HG03575 (cell line): ENCODE measurements around the gene CREB5.

ENCODE experiments used
- ATAC-seq: cut with Tn5 transposase; IDR thresholded peaks from one replicate; pipeline ENCODE4 v1.9.1; 2021; ENCODE audit not compliant: unreplicated experiment, insufficient number of reproducible peaks, low FRiP score; ENCODE audit errors: extremely low read depth

The CREB5 gene

DNA sequence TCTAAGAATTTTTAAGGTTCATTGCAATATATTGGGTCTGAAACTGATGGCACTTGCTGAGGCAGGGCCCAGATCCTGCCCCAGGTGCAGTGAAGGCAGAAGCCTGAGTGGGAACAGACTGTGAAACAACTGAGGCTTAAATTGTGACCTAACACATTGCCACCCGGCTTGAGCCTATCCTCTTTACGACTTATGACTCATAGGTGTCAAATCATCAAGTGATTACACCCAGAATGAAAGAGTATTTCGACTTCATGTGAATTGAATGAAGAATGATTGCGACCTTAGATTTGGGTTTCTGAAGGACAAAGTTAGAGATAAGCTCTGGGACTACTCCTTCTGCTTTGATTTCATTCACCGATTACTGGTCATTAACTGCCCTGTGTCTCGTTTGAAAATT lies 200.9 kb downstream of the CREB5 start:
- no peak for ATAC-seq

DNA sequence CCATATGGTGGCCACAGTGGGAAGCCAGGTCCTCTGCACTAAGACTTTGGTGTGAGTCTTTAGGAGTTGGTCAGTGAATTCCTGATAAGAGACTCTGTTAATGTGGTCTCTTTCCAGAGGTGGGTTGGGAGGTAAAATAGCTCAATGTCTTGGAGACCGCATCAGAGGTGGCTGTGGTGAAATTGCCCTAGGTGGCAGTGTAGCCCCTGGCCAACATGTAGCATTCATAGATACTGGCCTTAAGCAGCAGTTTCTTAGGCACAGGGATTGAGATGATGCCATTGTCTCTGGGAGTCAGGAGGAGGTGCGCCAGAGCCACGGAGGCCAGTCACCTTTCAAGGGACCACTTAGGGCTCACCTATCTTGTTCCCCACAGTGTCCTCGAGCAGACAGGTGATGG lies 202.8 kb downstream of the CREB5 start:
- ATAC-seq: no peak

DNA sequence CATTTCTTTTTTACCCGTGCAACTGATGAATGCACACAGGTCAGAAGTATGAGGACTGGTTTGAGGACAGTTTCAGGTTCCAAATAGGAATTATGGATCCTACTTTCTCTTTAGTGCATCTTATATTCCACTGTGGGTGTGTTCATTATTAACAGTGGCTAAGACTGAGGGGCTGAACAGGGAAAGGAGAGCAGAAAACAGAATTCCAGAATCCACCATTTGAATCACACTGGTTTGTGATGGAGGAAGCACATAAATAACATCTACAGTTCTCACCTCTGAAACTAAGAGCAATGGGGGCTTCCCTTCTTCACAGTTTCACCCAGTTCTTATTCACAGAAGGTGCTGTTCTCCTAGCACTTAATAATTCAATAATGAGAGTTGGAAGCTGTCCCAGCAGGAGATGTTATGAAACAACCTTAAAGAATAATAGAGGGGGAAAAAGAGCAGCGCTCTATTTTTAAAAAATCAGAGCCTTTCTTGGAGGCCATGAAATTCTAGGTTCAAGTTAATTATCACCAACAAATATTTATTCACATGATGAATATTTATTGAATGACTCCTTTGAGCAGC lies 205.1 kb downstream of the CREB5 start:
- no peak for ATAC-seq

DNA sequence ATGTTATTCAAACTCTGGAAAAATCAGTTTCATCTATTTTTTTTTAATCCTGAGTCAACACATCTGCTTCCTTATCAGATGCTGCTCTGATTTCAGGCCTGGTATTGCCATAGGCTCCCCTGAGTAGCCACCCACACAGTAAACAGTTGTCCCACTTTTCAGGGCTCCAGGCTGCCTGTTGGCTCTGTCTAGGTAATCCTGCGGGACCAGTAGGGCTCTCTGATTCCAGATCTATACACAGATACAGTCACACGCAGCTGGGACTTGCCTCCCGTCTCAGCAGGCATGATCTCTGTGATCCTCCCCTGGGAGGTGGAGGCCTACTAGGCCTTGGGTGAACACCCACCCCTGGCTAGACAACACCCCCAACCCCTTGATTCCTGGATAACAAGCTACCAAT lies 206.1 kb downstream of the CREB5 start:
- no peak for ATAC-seq

DNA sequence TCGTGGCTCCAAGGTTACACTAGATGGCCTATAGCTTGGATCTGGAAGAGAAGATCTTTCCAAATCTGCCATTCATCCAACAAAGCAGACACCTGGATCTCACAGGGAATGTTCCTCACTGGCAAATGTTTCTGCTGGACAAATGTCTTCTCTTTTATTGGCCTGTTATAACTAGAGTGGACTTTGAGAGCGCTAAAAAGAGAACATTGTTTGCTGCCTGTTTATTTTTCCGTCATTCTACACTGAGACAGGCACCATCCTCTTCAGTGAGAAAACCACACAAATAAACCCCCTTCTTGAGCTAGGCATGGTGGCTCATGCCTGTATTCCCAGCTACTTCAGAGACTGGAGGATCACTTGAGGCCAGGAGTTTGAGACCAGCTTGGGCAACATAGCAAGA lies 206.9 kb downstream of the CREB5 start:
- ATAC-seq: no peak

DNA sequence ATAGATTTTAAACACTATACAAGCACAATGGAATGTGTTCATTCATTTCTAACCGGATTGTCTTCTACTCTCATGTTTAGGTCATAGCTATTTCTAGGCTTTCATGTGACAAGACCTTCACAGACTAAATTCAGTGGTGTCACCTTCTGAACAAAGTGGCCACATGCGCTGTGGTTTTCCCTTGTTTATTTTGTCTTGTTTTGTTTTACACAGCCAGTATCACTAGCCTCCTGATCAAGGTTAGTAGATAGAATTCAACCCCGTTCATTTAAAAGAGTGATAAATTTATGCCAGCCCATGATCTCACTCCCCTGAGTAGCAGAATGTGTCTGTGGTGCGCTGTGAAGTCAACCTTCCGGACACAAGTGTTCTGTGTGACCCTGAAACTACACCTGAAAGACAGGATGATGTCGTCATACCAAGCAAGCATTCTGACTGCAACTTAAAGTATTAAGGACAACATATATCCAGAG lies 209.1 kb downstream of the CREB5 start:
- ATAC-seq: no peak

DNA sequence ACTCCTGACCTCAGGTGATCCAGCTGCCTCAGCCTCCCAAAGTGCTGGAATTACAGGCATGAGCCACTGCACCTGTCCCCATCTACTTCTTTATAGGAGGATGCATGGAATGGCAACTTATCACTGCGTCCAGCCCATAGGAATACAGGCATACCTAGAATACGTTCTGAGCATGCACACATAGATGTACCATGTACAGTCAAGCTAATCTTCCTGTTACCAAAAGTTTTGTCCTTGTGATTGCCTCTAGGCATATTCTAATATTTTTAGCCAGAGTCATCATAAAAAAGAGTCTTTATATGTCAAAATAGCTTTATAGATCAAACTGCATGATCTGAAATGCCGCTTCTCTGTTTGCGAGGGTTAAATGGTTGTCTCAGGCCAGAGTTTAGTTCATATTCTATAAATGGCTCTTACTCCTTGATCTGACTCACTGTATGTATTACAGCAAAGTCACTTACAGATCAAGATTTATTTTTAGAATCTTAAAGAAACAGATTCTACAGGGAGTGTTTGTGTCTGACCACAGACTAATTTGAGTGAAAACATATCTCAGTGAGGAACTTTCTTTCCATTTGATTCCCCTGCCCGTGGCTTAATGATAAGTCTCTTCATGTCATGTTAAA lies 210.9 kb downstream of the CREB5 start:
- ATAC-seq: no peak

DNA sequence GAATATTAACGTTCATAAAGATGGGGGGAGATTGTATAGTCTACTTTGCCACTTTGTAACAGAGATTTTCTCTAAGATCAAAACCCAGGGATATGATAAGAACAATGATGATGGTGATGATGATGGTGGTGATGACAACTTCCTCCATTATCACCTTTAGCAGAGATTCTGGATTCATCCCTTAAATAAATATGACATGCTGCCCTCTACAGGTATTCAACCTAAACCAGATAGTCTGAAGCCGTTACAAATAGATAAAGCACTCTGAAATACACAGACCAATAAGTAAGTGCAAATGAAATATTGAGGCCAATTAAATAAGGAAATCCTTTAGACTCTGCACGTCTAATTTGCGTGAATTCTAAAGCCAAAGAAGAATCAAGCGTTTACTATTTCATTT lies 211.5 kb downstream of the CREB5 start:
- no peak for ATAC-seq

DNA sequence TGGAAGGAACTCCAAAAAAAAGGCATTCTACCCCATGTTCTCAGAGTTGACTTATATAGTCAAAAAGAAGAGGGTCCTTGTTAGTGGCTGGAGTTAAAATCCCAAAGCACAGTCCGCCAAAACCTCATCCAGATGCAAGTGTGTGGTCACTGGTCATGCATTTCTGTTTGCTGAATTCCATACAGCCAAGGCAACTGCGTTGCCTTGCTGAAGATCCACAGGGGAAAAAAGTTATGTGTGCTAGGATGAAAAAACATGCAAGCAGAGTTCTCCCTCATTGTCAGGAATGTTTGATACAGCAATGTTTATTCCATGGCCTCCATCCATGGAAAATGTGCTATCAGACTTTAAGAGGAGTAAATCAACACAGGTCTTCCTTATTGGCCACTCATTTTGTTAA lies 213.1 kb downstream of the CREB5 start:
- ATAC-seq: no peak

DNA sequence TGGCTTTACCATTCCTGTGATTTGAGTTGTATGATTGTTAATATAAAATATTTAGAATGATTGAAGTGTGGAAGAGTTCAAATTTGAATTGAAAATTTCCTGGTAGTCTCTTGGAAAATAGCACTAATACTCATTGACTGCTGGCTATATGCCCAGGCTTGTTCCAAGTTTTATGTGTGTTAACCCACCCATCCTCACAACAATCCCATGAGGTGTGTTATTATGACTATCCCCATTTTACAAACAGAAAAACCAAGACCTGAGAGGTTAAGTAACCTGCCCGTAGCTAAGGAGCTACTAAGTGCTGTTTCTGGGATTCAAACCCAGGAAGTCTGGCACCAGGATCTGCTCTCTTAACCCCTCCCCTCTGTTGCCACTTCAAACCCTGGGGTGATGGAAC lies 213.9 kb downstream of the CREB5 start:
- no peak for ATAC-seq

DNA sequence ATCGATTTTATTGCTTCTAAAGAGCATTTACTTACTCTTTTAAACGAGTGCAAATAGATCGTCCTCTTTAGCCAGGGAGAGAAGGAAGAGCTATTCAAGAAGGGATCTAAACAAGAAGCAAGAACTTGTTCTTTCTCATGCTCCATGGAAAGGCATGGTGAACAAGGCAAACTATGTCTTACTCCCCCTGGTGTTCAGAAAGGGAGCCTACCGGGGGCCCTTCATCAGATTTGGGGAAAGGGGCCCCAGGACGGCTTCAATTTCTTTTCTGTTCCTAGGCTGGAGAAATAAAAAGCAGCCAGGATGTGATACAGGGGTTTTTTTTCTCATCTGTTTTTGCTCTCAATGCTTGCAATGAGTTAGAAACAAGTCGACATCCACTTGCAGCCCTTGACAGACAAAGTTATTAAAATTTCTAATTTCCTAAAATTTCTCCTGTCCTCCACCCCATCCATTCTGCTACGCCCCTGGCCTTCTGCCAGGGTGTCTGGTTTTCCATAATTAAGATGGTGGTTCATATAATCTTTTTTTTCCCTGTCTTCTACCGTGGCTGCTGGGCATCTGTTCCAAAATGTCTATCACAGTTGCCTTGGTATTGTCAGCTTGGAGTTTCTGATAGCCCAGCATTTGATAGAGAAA lies 214.4 kb downstream of the CREB5 start:
- no peak for ATAC-seq

DNA sequence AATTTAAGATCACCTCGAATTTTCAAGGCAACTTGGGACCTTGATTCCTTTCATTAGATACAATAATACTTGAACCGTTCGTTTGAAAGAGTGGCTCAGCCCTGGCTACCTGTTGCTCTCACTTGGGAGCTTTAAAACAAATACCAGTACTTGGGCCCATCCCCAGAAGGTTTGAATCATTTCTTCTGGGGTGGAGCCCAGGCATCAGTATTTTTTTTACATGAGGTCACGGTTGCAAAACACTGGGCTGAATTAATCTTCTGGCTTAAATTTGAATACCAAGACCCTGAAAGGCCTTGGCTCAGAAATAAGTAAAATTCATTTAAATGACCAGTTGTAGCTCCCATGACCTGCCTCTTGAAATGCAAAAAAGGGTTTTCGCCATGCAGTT lies 214.9 kb downstream of the CREB5 start:
- ATAC-seq: no peak

DNA sequence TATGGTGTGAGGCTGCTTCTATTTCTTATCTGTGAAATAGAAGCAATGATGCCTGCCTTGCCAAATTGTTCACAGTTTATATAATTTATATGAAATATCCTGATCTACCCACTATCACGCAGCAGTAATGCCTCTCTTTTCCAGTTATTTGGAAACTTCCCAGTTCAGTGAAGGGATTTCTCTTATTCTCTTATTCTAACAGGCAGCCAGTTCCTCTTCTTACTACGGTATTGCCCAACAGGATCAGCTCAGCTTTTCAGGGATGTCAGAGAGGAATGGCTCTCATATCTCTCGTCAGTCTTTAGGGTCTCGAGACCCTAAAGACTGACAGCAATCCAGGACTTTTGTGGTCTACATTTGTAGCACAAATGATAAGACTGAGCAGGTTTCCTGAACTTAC lies 215.6 kb downstream of the CREB5 start:
- ATAC-seq: no peak

DNA sequence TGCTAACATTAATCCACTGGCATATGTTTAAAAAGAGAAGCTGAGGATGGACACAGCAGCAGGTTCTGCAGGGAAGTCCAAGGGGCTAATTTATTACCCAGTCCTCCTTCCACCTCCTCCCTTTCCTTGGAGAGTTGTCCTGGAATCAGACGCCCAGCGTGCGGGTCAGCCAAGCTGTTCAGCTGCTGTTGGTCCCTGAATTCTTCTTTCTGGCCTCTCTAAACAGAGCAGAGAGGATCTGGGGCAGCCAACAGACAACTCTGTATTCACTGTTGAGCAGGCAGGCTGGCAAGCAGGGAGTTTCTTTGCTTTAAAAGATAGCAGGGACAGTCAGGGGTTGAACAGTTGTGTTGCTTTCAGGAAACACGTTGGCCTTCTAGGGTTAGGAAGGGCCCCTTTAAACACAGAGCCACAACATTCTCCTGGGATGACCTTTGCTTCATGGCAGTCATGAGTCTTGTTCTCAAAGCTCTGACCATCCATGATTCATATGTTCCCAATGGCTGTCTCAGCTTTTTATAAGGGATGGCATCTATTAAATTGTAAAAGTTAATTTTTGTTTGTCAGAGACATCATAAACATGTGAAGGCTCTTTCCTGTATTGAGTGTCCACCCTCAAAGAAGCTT lies 217.0 kb downstream of the CREB5 start:
- ATAC-seq: no peak

DNA sequence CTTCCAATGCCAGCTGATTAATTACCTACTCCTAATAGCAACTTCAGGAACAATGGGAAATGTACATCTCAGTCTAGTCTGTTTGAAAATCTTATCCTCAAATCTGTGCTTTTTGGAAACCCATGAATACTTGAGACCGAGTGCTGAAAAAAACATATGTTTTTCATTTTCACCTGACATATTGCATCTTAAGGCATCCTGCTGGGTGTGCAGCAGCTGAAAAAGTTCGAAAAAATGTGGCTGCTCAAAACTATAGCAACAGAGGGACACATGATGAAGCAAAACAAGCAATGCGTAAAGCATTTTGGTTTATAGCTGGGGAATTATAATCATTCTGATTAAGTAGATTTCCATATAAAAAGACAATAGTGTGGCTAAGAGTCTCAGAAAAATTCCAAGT lies 218.0 kb downstream of the CREB5 start:
- ATAC-seq: no peak

DNA sequence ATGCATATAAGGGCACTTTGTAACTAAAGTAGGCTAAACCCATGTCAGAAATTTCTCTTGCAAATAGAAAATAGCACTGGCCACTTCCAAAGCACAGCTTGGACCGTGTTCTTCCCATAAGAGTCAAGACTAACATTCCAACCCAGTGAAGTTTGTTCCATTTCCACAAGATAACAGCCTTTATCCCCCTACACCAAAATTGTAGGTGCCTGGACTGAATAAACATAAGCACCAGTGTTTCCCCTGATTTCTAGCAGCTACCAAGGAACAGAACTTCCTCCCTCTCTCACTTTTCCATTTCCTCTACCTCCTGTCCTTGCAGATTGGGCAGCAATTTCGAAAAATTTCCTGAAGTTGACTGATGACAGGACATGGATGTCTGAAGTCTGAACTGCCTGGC lies 219.7 kb downstream of the CREB5 start:
- no peak for ATAC-seq

DNA sequence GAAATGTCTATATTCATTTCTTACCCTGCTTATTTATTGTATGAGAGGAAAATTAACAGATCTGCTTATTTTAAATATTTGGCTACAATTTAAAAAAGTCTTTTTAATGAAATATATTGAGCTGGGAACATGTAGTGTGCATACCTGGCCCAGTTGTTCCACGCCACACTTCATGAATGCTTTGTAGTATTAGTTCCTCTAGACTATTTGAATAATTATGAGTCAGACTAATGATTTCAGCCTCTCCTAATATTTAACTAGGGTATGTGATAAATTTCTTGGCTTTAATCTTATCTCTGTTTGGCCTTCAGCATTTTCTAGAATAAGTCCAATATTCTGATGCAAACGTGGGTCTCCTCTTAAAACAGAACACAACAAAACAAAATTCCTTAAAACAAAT lies 226.6 kb downstream of the CREB5 start:
- no peak for ATAC-seq

DNA sequence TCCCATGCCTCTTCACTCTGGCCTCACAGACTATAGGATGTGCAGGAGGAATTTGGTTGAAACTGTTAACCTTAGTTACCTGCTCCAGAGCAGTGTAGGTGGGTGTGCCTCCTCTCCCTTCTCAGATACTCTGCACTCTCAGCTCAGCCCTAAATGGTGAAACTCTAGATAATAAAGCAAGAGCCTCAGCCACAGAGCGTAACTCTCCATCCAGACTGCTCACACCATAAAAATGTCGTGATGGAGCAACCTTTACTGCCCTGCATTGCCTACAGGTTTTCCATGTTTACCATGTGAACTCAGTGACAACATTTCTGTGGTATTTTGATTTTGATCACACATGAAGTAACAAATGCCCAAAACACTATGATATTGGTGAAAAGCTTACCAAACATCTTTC lies 227.7 kb downstream of the CREB5 start:
- ATAC-seq: no peak

DNA sequence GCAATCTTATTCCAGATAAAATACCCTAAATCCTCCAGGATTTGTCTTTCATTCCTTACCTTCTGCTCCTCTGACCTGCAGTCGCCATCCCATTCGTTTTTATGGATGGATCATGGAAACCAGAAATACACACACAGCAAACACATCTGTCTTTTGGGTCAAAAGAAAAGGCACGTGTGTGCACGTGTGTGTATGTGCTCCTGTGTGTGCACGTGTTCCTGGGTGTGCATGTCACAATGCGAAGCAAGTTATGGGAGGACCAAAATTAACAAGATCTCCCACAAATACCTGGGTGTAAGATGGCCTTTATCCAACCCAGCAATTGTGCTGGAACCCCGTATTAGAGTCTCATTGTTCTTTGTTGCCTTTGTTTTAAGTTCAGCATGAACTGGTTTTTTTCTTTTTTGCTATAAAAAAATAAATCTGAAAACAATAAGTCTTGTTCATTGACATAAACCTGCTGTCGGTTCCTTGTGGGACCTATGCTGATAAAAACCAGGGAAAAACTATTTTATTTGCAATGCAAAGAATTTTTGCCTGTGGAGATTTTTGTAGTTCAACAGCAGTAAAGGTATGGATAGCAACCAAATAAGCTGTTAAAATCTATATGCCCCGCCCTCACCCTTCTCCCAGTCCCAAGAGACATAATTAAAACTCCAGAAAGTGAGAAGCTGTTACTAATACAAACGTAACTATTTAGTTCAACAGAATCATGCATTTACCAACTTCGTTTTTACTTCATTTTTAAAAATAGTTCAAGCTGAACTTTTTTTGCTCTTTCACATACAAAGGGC lies 229.6 kb downstream of the CREB5 start:
- ATAC-seq: no peak

DNA sequence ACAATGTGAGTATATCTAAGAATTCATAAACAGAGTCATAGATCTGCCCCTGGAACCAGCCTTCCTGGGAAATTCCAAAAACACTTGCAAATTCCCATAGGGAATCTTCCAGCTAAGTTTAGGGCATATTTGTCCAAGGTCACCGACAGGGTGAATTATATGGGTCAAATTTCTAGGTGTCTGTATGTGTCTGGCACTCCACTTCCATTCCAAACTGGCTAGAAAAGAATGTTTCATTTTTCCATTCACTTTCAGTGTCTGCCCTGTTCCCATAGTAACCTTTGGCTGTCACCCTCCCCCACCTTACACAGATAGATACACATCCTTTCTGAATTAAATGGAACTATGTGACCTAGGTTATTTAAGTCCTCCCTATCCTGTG lies 230.9 kb downstream of the CREB5 start:
- ATAC-seq: no peak
